Mucosa of gallbladder (tissue), 1 donor: ENCODE measurements around the gene PFKFB3. TPM values are rescaled to one million over a fixed set of nuclear protein-coding genes. Genes with fewer than 3 reads are reported as not detected.
"Not testable (repeated sequence)": the region's sequence is repeated elsewhere in the genome, so short reads cannot be mapped to it uniquely, and the experiment has no call there.

Source experiments
- DNase-seq: peaks from one replicate; pipeline ENCODE4 v3.0.0-alpha.2; 2020; ENCODE audit warnings: low spot score
- total RNA-seq: library from RNA; stranded (reverse); gene quantifications from one replicate; pipeline ENCODE4 v1.2.1, GENCODE V29; 2021
- donor health status: DM: no; HTN: no; CAD: no.

The PFKFB3 gene
- total RNA-seq, 1 donor from 2014 or later = 100 TPM

DNA sequence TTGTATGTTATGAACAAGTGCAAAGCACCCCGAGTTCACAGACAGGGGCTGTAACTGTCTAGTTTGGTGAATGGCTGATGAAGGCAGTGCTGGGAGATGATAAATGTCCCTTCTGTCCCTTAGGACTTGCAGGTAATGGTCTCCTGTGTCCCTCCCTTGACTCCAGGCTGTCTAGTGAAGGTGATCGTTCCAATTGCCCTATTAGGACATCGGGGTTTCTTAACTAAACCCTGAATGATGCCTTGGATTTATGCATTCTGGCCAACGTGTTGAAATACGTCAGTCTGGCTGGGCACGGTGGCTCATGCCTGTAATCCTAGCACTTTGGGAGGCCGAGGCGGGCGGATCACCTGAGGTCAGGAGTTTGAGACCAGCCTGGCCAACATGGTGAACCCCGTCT is 69.4 kb downstream of the PFKFB3 start:
- no peak for DNase-seq

DNA sequence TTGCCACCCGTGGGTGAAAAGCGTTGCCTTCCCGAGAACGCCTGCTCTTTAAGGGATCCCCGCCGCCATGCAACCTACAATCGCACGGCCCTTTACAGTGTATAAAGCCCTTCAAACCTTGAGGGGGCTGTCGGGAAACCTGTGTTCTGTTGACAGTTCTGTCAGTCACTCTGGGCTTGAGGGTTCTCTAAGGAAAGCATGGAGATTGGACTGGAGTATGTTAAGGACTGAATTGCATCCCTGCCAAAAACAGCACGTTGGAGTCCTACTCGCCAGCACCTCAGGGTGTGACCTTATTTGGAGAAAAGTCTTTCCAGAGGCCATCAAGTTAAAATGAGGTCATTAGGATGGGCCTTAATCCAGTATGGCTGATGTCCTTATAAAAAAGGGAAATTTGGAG is 70.6 kb downstream of the PFKFB3 start:
- no peak for DNase-seq

DNA sequence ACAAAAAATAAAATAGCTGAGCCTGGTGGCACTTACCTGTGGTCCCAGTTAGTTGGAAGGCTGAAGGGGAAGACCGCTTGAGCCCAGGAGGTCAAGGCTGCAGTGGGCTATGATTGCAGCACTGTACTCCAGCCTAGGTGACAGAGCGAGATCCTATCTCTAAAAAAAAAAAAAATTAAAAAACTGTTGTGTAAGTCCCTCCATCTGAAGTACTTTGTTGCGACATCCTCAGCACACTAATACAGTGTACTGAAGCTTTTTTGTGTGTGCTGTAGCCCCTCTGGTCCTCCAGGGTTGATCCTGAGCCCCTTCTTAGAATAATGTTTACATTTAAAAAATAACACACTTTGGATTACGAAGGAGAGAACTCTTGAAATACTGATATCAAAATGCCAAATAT is 71.3 kb downstream of the PFKFB3 start:
- no peak for DNase-seq

DNA sequence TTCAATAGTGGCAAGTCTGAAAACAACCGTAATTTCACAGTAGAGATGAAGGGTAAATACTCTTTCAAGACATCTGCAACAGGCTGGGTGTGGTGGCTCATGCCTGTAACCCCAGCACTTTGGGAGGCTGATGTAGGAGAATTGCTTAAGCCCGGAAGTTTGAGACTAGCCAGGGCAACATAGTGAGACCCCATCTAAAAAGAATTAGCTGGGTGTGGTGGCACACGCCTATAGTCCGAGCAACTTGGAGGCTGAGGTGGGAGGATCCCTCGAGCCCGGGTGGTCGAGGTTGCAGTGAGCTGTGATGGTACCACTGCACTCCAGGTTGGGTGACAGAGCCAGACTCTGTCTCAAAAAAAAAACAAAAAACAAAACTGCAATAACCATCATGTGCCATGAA is 71.8 kb downstream of the PFKFB3 start:
- no peak for DNase-seq

DNA sequence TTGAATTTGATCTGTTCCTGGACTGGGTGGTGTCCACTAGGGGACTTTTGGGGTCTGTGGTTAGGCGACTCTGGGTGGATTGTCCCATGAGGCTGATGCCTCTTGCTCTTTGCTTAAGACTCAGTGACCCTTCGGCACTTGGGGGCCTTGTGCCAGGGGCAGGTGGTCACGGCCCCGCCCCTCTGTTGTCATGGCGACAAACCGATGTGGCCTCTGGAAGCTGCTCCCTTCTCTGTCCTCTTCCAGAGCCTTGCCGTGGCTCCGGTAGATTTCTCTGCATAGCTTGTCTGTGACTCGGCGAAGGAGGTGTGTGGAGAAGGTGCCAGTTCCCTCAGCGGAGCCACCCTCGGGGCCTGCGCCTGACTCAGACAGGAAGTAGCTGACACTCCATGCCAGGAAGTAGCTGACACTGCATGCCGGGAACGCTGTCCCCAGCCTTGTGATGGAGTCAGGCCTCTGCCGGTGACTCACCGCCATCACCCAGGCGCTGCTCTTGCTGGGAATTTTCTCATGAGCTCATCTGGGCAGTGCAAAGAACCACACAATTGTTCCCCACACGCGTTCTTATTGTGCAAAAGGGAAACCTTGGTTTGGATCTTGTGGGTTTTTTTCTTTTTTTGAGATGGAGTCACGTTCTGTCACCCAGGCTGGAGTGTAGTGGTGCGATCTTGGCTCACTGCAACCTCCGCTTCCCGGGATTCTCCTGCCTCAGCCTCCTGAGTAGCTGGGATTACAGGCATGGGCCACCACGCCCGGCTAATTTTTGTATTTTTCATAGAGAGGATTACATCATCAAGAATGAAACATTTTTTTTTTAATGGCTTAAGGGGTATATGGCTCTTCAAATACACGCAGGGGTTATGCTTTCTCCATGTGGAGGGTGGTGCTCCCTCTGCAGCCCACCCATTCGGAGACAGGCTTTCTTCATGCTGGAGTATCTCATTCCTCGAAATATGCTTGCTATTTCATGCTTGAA is 72.6 kb downstream of the PFKFB3 start:
- peak; percentile 88 for DNase-seq

DNA sequence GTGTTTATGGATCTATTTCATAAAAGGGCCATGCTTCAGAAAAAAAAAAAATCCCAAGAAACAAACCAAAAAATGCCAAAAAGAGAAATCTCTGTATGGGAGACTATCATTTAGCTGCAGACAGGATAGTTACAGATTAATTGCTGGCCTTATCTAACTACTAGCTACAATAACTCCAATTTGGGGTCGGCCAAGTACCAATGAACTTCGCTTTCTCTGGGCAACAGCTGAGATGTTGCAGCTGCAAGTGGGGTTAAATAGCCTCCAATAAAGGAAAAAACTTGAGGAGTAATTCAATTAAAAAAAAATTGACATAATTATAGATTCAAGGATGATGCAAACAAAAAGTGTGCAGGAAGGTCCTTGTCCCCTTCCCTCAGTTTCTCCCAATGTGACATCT is 73.6 kb downstream of the PFKFB3 start:
- no peak for DNase-seq

DNA sequence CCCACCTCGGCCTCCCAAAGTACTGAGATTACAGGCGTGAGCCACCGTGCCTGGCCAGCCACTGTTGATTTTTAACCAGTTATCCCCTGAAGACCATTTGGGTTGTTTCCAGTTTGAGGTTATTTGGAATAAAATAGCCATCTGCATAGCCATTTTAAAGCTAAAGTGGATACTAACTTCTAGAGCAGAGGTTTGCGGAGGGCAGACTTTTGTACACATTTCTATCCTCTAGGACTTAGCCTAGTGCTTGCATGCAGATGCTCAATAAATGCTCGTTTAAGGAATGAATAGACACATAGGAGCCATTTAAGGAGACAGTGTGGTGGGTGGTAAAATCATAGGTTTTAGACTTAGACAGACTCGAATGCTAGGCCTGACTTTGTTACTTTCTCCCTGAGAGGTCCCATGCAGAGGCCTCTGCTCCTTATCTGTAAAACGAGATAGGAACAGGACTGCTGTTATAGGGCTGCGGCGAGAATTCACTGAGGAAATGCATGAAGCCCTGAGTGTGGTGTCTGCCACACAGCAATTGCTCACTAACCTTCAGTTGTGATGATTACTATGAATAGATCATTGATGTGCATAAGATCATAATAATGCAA is 75.9 kb downstream of the PFKFB3 start:
- DNase-seq = no peak

DNA sequence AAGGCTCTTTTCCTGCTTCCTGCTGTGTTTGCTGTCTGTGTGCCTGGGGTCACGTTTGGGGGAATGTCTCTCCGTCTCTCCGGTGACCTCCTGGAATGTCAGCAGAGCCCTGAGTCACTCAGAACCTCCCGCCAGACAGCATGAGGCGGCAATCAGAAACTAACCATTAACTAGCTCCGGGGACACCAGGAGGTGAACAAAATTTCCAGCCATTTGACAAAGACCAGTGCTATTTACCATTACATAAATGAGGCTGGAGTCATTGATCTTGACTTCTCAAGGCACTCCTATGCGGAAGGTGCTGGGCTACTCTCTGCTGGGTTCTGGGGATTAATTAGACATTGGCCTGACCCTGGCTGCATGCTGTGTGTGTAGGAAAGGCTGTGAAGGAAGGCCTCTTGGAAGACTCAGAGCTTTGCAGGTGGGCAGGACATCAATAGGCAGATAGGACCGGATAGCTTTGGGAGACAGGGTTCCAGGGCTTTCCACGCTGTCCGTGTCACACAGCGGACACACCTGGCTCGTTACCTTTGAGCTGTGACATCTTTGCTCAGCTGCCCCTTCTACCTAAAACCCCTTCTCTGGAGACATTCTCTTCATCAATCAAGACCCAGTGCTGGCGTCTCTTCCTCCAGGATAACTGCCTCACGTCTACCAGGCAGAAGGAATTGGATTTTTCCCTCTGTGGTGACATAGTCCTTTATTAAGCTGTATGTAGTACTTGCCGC is 77.0 kb downstream of the PFKFB3 start:
- peak; percentile 88 for DNase-seq

DNA sequence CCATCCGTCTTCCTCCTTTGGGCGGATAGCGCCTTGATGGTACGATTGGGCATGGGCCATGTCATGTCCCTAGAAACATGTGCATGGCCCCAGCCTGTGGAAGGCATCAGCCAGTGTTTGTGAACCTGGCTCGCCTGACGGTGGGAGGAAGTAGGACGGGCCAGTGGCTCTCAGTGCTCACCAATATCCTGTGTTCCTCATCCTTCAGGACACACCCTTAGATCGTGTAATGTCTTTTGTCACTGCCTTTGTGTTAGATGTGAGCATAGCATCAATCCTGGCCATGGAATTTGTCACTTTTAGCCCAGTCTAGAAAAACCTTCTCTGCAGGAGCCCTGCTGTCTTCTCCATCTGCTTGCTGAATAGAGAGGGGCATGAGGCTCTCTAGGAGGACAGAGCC is 77.6 kb downstream of the PFKFB3 start:
- no peak for DNase-seq

DNA sequence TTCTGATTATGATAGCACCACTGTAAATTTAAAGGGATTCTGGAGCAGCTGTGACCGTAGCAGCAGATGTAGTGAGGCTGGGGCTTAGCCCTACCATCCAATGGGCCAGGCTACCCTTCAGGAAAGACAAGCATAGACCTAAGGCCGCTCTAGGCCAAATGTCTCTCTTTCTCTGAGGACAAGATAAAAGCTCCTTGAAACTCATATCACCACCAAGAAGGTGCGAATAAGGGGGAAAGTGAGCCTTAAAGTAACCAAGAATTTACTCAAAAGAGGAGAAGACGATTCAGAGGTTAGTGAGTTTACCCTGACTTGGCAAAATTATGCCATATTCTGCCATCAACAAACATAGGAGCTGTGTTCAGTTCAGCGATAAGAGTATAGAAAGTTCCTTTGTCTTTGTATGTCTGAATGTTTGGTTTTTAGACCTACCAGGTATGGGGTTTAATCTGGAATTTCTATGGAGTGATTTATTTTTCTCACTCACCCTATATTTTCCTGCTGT is 79.8 kb downstream of the PFKFB3 start:
- no peak for DNase-seq

DNA sequence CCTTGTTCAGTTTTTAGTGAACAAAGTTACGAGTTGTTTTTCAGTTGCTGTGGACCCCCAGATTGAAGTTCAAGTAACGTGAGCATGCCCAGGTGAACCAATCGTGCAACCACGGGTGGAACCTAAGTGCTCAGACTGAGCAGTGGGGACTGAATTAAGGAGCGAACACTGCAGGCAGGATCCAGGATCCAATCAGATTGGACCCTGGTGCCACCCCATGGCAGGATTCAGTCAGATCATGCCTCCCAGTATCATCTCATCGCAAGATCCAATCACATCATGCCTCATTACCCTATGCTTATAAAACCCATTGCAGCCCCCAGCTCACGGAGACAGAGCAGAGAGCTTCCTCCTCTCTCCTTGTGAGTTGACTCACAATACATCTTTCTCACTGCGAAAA is 80.9 kb downstream of the PFKFB3 start:
- DNase-seq = no peak

DNA sequence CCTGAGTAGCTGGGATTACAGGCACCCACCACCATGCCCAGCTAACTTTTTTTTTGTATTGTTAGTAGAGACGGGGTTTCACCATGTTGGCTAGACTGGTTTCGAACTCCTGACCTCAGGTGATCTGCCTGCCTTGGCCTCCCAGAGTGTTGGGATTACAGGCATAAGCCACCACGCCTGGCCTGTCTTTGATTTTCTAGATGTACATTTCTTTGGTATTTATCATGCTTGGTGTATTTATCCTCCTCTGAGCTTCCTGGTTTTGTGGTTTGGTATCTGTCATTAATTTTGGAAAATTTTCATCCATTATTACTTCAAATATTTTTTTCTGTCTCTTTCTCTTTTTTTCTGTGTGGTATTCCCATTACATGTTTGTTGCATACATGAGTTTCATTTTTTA is 87.9 kb downstream of the PFKFB3 start:
- DNase-seq = not testable (repeated sequence)

DNA sequence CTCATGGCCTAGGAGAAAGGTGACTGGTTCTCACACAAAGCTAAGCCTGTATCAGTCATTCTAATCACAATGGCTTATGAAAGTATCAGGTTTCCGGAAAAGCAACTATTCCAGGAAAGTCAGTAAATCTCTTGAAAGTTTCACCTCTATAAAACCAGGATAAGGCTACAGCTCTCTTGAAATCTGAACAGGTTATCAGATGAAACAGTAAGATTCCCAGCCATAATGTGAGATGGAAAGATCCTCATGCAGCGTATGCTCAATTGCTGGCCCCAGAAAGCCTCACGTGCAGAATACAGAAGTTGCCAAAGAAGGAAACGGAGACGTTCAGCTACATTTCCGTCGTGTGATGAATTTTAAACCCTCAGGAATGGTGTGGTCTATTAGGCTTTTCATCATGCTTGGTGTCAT is 90.0 kb downstream of the PFKFB3 start:
- DNase-seq = no peak

DNA sequence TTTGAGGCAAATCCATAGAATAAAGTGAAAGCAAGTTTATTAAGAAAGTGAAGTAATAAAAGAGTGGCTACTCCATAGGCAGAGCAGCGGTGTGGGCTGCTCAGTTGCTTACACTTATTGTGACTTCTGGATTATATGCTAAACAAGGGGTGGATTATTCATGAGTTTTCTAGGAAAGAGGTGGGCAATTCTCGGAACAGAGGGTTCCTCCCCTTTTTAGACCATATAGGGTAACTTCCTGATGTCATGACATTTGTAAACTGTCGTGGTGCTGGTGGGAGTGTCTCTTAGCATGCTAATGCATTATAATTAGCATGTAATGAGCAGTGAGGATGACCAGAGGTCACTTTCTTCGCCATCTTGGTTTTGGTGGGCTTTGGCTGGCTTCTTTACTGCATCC is 93.7 kb downstream of the PFKFB3 start:
- not testable (repeated sequence) for DNase-seq

DNA sequence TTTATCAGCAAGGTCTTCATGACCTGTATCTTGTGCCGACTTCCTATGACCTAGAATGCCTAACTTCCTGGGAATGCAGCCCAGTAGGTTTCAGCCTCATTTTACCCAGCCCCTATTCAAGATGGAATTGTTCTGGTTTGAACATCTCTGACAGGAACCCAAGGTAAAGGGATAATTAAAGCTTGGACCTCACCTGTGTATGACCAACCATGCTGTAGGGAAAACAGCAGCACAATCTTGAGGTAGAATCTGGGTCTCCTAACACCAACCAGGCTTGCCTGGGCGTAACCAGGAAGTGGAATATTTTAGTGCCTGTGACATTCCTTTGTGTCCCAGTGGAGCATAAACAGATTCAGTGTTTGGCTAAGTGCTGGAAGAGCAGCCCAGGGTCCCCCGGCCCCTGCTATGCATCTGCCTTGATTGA is 94.1 kb downstream of the PFKFB3 start:
- no peak for DNase-seq

DNA sequence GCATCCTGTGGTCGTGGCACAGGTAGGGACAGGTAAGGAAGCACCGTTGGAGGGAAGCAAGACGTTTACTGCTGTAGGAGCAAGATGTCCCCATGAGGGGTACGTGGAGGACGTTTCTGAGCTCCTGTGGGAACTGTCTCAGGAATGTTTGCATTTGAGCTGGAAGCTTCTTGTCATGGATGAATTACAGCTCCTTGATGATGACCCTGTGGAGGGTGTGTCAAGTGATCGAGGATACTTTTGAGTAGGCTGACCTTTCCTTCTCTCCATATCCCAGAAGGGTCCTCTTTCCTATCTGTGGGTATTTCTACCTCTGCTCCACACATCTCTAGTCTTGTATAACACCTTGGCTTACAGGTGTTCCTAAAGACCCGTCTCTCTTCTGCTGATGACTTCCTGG is 94.8 kb downstream of the PFKFB3 start:
- no peak for DNase-seq

DNA sequence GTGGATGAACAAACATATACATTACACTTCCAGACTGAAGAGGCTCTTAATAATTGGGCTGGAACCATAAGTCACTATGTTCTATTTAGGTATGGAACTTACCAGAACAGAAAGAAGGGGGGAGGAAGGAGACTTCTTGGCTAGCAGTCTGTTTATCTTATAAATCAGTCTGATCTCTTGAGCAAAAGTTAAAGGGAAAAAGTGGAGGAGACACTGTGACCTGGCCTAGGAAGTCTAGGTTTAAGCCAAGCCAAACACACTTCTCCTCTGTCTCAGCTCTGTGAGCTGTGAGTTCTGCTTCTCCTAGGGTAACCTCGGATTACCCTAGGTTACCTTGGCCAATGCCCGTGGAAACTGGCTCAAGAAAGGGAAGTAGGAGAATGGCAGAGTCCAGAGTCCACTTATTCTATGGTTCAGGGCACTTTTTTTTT is 95.2 kb downstream of the PFKFB3 start:
- peak; percentile 68 for DNase-seq

DNA sequence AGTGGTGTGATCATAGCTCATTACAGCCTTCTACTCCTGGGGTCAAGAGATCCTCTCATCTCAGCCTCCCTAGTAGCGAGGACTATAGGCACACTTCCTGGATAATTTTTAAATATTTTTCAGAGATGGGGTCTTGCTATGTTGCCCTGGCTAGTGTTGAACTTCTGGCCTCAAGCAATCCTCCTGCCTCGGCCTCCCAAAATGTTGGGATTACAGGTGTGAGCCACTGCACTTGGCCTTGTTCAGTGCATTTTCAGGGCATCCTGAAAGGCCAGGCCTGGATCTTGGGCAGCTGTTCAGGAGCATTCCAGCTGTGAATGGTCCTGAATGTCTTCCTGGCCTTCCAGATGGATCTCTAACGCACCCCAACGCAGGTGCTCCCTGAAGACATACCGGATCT is 95.7 kb downstream of the PFKFB3 start:
- no peak for DNase-seq

DNA sequence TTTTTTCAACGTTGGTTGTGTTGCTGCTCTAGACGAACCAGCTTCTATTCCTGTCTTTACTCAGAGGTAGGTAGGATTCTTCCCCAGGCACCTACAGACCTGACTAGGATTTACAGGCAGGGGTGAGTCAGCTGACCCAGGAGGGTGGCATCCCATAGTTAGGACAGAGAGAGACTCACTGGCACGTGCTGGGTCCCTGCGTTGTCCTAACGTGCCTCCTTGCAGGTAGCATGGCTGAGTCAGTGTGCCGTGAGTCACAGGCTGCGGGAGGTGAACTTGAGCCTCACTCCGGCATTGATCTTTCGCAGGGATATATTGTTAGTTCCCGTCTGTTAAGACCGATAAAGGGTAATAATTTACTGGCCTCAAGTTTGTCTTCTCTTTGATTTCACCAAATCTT is 96.5 kb downstream of the PFKFB3 start:
- DNase-seq = peak; percentile 95

DNA sequence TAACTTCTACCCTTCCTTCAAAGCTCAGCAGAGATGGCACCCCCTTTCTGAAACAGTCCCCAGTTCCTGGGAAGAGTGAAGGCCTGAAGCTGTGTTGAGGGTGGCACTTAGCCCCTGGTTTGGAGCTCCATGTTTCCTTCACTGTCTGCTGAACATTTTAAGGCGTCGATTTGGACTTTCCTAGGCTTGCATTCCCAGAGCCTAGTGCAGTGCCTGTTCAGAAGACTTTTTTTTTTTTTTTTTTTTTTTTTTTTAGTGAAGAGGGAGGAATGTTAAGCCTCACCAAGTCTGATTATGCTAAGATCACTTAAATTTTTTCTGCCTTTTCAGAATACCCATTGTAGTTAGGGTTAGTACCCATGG is 97.0 kb downstream of the PFKFB3 start:
- DNase-seq = no peak

DNA sequence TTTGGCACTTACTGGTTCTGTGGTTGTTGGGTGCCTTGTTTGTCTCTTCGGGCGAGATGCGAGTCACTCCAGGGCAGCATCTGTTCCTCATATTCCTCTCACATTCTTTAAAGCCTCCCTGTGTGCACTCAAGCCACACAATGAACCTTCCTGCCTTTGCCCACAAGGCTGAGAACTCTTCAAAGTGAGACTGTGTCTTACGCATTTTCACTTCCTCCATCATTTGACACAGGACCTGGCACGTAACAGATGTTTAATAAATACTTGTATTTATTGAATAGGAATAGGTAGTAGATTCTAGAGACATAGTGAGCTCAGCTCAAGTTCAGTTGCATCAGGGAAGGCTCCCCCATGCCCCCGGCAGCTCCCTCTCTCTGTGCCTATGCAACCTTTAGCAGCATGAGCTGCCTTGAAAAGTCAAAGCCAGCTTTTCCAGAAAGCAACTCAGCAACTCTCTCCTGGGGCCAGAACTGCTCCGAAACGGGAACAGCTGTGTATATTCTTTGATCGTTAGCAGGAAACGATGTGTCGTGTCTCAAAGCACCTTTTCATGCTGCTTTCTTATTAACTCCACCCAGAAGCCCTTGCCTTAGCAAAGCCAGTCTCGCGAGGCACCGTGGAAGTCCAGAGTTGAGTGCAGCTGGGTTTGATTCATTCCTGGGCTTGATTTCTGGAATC is 97.5 kb downstream of the PFKFB3 start:
- DNase-seq = peak; percentile 37
